Measurements from ENCODE around the gene PKNOX2.

PKNOX2 gene

GRCh38 chr11:125407046-125407445 lies 242.5 kb downstream of the PKNOX2 start:
- no peak for DNase-seq (ENCODE audit: low read depth in 2 of 2)

- no peak for DNase-seq (ENCODE audit: low read depth in 2 of 2)
Observed at GRCh38 chr11:125408311-125408711, 243.8 kb downstream of the PKNOX2 start.

DNA sequence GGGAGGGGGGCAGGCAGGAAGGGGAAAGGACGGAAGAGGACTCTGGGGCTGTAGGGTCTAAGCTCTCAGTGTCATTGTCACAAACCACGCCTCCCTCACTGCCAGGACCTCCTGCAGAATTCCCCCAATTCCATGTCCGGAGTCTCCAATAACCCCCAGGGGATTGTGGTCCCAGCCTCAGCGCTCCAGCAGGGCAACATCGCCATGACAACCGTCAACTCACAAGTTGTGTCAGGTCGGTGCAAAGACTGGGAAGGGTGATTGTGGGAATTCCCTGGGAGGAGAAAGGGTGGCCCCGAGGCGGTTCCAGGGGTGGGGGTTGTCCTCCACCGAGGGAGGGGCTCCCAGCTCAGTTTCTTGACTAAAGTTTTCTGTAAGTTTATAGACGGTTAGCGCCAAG lies 245.5 kb downstream of the PKNOX2 start:
- no peak for DNase-seq (ENCODE audit: low read depth in 2 of 2)

GRCh38 chr11:125412177-125412496 lies 247.6 kb downstream of the PKNOX2 start:
- no peak for DNase-seq (ENCODE audit: low read depth in 2 of 2)

- no peak for DNase-seq (ENCODE audit: low read depth in 2 of 2)
Observed at GRCh38 chr11:125412509-125412908, 248.0 kb downstream of the PKNOX2 start.

DNA sequence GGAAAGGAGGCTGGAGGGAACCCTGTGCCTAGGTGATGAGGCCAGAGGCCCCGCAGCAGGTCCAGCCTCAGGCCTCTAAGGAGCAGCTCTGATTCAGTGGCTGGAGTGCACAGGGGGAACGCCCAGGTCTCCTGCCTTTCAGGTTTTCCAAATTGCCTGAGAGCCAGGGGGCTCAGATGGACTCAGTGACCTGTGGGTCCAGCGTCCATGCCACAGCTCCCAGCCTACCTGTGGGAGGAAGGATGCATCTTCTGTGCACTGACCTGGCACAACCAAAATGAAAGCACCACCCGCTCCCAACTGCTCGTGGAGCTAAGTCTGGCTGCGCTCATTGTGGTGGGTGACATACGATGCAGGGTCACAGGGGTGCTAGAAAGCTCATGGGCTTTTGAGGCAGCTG lies 248.7 kb downstream of the PKNOX2 start:
- DNase-seq (ENCODE audit: low read depth in 2 of 2), result no peak

GRCh38 chr11:125414121-125414520 lies 249.6 kb downstream of the PKNOX2 start:
- DNase-seq (ENCODE audit: low read depth in 2 of 2), result no peak

DNA sequence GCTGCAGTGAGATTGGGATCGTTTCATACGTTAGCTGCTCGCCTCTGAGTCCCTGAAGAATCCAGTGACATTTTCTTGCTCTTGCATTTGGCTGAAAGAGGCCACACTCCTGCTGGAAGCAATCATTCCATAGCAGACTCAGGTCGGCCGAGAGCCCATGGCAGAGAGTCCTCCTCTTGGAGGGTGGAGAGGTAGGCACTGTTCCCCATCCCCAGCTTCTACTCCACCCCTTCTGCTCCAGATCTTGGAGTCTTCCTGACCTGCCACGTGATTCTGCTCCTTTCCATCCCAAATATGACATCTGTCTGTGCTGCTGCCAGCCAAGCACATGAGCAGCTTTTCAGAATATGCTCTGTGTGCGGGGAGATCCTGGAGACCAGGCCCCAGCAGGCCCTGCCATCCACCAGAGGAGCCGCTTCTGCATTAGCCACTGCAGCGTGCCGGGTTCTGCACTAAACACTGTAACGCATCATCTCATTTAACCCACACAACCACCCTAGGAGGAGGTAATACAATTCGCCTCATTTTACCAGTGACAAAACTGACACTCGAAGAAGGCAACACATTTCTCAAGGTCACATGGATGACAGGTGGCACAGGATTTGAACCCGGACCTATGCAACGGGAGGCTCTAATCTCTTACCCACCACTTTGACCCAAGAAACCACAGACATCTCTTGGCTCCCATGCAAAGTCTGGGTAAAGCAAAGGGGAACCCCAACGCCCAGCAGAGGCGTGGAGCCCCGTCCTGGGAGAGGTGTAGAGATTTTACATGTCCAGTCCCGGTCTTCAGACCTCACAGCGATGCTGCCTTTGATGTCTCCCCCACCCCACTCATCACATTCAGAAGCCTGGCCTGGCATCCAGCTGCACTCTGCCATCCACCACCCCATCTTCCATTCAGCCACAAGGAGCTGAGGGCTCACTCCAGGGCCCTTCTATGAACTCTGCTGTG lies 252.7 kb downstream of the PKNOX2 start:
- DNase-seq (ENCODE audit: low read depth in 2 of 2), result no peak

GRCh38 chr11:125418396-125418795 lies 253.8 kb downstream of the PKNOX2 start:
- no peak for DNase-seq (ENCODE audit: low read depth in 2 of 2)

GRCh38 chr11:125422681-125423080 lies 258.1 kb downstream of the PKNOX2 start:
- no peak for DNase-seq (ENCODE audit: low read depth in 2 of 2)

DNA sequence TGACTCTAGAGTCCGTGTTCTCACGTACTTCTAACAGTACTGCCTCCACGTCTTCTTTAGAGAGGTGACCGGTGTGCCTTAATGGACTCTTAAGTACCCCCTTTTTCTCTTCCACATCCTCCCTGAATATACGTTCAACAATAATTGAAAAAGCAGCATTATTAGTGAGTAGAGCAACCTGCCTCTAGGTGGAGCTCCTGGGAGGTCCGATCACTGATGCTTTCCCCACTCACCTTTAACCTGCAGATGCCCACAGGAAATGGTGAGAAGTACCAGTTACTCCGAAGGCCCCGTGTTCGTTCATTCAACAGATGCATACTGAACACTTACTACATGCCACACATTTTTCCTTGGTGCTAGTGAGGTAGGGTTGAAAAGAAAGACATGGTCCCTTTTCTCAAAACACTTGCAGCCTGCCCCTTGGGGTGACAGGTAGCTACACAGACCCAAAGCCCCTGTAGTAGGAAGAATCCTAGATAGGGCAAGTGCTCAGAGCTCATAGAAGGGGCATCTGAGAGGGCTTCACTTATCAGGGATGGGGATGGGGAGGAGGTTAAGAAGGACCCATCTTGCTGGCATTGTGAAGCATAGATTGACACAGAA lies 258.8 kb downstream of the PKNOX2 start:
- DNase-seq (ENCODE audit: low read depth in 2 of 2), result no peak

GRCh38 chr11:125425601-125426000 lies 261.1 kb downstream of the PKNOX2 start:
- no peak for DNase-seq (ENCODE audit: low read depth in 2 of 2)

DNA sequence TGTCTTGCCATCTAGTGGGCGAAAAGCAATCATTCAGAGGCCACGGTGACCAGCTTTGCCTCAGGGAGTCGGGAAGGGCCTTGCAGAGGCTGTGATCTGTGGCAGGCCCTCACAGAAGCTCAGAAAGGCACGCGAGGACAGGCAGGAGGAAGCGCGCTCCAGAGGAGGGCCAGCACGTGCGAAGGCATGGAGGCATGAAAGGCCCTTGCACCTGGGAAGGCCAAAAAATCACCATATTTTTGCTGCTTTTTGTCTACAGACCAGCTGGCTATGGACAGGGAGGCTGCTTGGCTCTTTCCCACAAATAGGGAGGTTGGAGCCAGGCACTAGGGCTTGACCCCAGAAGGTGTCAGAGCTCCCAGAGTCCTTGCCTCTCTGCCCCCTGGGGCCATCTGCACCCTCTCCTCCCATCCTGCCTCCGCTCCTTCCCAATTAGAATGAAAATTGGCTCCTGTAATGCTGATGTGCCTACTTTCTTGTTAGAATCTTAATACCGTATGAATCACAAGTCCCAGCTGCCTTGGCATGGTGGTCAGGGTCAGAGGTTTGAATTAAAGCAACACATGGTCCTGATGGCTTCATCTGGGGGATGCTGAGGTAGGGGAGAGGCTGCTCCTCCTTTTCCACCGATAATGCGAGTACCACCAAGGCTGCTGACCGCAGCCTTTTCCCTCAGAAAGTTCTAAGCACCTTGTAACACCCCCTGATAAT lies 262.4 kb downstream of the PKNOX2 start:
- no peak for DNase-seq (ENCODE audit: low read depth in 2 of 2)

DNA sequence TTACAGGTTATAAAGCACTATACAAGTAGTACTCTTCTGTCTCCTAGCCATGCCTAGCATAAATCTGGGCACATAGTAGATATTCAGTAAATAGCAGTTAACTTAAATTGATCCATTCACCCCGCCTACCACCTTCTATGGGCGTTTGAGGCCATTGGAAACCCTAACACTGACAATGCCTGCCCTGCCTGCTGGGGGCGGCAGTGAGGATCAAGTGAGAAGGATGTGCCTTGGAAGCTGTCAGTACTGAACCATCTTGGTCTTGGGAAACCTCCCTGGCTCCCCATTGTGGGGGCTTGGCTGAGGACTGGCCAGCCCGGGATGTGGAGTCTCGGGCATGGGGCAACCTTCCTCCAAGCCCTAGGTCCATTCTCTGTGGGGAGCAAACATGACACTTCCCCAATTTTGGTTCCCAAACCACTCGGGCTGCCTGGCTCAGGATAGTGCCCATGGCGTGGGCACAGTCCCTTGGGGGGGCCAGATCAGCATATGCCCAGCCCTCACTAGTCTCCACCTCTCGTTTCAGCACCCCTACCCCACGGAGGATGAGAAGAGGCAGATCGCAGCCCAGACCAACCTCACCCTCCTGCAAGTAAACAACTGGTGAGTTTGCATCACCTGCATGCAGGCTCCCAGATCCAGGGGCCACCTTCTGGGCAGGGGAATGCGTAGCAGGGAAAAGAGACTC lies 264.1 kb downstream of the PKNOX2 start:
- DNase-seq (ENCODE audit: low read depth in 2 of 2), result no peak

DNA sequence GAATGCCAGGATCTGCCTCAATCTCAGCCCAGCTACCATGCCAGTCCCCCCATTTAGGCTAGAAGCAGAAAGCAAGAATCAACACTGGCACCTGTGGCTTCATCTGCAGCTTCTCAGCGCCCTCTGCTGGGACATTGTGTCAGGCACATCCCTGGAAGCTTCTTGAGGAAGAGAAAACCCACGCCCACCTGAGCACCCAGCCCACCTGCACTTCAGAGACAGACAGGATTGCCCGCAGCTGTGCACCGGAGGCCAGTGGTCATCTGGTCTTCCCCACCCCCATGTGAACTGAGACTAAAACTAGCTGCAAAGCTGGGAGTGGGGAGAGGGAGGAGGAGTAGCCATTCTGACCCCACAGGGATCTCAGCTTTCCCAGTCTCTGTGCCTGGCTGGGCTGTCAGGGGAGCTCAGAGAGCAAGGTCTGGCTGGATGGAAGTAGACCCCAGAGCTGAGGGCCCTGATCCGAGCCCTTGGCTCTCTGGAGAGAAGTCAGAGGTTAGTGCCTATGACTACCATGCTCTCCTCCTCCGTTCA lies 264.7 kb downstream of the PKNOX2 start:
- peak in 1 of 2 donors; percentile 5 for DNase-seq (ENCODE audit: low read depth in 2 of 2)

- no peak for DNase-seq (ENCODE audit: low read depth in 2 of 2)
Observed at GRCh38 chr11:125429807-125430678, 265.5 kb downstream of the PKNOX2 start.

GRCh38 chr11:125431009-125431408 lies 266.5 kb downstream of the PKNOX2 start:
- no peak for DNase-seq (ENCODE audit: low read depth in 2 of 2)

DNA sequence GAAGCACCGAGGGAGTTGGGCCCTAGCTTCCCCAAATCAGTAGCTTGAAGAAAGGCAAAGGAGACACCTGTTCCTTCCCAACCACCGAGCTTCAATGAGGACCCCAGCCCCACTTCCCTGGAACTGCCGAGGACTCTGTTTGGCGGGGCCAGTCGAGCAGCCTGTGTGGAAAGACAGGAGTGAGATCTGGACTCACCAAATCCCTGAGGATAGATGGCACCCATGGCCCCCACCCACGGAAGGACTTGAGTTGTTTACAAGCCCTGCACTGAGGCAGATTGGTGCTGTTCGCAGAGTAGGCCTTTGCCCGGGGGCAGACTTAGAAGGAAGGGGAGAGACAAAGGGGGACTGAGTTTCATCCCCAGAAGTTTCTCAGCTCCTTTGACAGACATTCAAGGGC lies 266.9 kb downstream of the PKNOX2 start:
- DNase-seq (ENCODE audit: low read depth in 2 of 2), result no peak

- no peak for DNase-seq (ENCODE audit: low read depth in 2 of 2)
Observed at GRCh38 chr11:125433454-125434121, 269.0 kb downstream of the PKNOX2 start.

All from stimulated activated CD8-positive, alpha-beta memory T cell treated with anti-CD3 and anti-CD28 coated beads, Interleukin-2, amount 100 ng/mL, for 1 hour (primary cell).